ENCODE measurements around the gene ANK3.

- TF ChIP-seq CTCF (conservative IDR thresholded peaks at IDR 0.05 in 1 of 2, IDR thresholded peaks at IDR 0.05 in 1 of 2; ENCODE audit: low read depth in 1 of 2, low read length in 2 of 2) (no peak), EZH2 (IDR thresholded peaks at IDR 0.05; ENCODE audit: low read length, missing control alignments) (no peak)
These were observed 412.8 kb downstream of the ANK3 start for GRCh38 chr10:59976909-59977308.

All from fibroblast of lung (primary cell).